GM21515 (cell line): ENCODE data around the gene RPS15.
A peak's percentile ranks its signal among the peaks of the same experiment; 100 is the strongest.

Experiments used
- ATAC-seq: cut with Tn5 transposase; IDR thresholded peaks from one replicate; pipeline ENCODE4 v1.9.1; 2021; ENCODE audit not compliant: unreplicated experiment

The RPS15 gene

DNA sequence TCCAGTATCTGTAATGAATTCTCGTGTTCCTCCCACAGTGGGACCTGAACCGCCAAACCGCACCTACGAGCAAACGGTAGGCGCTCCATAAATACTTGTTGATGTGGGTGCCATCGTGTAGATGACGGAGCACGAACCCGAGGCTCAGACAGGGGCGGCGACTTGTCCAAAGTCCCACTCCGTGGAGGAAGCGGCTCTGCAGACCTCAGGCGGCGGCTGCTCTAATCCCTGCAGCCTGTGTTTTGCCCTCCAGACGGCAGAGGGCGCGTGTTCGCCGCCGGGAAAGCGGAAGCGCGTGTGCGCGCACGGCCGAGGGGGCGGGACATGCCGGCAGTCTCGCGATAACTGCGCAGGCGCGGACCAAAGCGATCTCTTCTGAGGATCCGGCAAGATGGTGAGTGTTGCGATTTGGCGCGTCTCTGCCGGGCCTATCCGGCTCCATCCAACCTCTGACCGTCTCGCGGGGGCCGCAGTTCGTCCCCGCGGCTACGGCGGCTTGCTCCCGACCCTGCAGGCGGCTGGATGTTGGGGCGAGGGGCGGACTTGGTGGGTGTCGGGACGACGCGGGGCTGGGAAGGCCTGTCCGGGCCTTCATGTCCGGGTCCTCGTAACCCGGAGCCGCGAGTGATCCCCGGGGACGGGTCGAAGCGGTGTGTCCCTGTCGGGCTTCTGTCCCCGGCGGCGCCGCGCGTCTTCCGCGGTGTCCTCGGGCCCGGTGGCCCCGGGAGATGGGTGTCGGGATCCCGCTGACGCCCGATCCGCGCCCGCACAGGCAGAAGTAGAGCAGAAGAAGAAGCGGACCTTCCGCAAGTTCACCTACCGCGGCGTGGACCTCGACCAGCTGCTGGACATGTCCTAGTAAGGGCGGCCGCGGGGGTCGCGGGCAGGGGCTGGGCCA, at the start of gene RPS15:
TSS of gene RPS15 (plus strand) at position 362 of the 898 bp plus-strand sequence. CDS start at position 392, 30 bp downstream.
- peak; percentile 76 for ATAC-seq

DNA sequence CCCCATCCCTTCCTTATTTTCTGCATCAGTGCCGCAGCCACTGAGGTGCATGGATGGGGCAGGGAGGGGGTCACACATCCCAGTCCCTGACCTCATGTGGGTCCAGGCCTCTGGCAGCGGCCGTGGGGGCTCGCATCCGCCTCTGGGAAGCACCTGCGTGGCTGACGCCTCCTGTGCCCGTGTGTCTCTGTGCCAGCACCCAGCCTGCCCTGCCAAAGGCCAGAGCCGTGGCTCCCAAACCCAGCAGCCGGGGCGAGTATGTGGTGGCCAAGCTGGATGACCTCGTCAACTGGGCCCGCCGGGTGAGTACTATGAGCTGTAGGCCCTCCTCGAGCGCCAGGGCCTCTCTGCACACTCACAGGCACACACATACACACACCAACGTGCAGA, 49.6 kb upstream of the RPS15 start:
- no peak for ATAC-seq

DNA sequence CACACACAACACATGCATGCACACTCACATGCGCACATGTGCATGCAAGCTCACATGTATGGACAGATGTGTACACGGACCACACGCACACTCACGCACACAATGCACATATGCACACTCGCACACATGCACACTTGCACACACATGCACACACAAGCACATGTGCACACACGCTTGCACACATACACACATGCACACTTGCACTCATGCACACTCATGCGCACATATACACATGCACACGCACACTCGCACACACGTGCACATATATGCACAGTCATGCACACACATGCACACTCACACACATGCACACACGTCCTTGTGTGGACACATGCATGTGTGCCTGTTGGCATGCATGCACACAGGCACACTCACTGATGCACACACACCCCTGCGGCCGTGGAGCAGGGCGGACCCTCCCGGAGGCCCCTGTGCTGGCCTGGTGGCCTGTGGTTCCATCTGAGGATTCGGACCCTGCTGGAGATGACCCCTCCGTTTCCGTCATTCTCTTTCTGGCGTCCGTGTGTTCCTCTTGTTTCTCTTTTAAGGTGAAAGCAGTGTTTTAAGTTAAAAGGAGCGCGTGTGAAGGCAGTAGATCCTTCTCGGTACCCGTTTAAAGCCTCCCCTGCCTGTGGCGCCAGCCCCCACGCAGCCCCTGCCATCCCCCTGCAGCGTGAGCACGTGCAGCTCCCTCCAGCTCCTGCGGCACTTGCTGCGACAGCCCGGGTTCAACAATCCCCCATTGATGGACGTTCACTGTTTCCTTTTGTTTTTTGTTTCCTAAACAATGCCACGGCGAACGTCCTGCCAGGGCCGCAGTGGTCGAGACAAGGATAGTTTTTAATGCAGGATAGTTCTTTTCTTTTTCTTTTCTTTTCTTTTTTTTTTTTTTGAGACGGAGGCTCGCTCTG, 48.9 kb upstream of the RPS15 start:
- ATAC-seq = no peak

DNA sequence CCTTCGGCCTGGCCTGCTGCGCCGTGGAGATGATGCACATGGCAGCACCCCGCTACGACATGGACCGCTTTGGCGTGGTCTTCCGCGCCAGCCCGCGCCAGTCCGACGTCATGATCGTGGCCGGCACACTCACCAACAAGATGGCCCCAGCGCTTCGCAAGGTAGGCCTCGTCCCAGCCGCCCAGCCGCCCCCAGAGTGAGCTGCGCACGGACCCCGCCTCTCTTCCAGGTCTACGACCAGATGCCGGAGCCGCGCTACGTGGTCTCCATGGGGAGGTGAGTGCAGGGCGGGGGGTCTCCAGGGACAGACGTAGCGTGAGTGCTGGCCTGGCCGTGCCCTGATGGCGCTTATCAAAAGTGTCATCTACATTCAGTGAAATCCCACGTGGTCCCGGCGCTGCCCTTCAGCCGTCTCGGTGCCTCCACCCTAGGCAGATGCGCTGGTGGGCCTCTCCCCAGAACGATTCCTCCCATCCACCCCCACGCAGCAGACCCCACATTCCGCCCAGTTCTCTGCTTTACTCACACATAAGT, 47.2 kb upstream of the RPS15 start:
- ATAC-seq = no peak

DNA sequence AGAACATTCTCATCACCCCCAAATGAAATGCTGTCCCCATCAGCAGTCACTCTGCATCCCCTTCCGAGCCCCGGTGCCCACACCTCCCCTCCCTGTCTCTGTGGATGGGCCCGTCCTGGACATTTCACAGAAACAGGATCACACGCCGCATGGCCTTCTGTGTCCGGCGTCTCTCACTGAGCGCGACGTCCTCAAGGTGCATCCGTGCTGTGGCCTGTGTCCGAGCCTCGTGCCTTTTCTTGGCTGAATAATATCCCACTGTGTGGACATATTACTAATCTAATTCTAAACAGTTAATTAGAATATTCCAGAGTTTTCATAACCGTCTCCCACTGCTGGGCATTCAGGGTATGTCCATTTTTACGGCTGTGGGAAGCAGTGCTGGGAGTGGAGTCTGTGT, 45.8 kb upstream of the RPS15 start:
- ATAC-seq = no peak

DNA sequence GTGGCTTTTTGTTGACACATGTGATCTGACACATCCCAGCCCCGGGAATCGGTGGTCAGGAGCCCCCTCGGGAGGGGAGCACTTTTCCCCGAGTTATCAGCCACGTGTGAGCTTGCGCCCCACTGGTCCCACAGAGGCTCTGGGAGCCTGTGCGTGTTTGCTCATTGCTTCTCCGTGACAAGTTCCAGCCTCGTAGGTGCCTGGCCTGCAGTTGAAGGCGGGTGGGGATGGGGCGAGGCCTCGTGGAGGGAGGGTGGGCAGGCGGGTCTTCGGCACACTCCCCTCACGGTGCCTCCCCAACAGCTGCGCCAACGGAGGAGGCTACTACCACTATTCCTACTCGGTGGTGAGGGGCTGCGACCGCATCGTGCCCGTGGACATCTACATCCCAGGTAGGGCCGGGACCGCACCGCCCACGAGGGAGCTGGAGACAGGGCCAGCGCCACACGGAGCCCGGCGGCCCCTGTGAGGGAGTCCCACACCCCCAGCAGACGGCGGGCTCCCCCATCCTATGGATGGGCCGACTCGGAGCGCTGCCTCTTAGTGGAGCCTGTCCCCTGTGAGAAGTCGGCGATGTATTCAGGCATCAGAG, 45.2 kb upstream of the RPS15 start:
- ATAC-seq = no peak

DNA sequence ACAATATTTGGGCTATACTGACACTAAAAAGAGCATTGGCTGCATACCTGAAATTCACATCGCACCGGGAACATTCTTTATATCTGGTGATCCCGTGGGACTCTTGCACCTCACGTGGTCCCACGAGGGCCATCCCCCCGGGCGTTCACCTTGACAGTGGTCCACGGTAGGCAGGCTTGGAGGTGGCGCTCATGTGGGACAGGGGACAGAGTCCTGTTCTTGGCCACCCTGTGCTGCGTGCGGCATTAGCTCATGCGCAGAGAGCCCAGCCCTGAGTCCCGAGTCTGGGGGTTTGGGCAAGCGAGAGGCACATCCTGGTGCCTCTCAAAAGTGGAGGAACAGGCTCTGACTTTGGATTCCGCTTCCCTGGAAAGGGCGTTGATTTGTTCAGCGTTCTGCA, 44.4 kb upstream of the RPS15 start:
- ATAC-seq = no peak

DNA sequence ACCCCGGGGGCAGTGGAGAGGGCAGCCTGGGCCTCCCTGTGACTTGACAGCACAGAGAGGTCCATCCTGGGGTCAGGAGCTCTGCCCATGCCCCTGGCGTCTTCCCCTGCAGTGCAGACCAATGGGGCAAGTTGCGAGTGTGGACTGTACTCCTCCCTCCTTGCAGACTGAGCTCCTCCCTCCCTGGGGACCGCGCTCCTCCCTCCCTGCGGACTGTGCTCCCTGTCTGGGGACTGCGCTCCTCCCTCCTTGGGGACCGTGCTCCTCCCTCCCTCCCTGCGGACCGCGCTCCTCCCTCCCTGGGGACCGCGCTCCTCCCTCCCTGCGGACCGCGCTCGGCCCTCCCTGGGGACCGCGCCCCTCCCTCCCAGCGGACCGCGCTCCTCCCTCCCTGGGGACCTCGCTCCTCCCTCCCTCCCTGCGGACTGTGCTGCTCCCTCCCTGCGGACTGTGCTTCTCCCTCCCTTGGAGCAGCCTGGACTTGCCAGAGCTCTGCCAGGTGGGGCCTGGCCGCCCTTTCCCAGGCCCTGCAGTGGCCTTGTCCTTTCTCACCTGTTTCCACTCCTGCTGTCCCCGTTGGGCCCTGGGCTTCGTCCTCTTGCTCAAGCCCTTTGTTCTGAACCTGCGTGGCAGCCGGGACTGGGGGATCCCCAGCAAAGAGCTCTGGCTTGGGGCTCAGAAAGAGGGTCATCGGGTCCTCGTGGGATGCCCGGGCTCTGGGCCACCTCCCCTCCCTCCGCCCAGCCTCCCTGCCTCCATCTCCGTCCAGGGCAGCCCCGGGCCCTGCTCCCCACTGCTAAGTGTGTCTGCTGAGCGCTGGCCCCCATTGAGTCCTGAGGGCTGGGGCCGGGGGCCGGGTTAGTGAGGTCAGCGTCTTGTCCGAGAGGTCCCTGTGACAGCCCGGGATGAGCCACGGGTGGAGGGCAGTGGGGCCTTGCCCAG, 43.7 kb upstream of the RPS15 start:
- ATAC-seq = no peak

DNA sequence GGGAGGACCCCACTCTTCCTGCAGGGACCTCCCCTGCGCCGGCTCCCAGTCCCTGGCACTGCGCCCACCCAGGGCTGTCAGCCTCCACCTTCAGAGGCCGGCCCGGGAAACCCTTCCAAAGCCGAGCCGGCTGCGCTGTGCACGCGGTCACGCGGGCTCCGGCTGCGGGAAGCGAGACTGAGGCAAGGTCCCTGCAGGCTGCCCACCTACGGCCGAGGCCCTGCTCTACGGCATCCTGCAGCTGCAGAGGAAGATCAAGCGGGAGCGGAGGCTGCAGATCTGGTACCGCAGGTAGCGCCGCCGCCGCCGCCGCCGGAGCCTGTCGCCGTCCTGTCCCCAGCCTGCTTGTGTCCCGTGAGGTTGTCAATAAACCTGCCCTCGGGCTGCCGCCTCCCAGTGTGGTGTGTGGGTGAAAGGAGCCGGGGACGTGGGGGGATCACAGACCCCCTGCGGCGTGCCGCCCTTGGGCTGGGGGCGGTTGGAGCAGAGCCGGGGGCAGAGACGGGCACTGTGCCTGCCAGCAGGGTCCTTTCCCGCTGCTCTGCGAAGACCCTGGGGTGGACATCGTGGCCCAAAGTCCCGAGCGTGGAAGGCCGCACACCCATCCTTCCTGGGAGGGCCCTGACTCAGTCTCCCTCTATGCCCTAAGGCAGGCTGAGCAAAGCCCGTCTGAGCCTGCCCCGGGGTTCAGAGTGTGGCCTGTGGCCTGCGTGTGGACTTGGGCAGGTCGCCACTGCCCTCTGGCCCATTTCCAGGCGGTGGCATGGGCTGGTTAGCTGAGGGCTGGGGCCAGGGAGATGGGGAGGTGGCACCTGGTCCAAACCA, 42.8 kb upstream of the RPS15 start:
- no peak for ATAC-seq

DNA sequence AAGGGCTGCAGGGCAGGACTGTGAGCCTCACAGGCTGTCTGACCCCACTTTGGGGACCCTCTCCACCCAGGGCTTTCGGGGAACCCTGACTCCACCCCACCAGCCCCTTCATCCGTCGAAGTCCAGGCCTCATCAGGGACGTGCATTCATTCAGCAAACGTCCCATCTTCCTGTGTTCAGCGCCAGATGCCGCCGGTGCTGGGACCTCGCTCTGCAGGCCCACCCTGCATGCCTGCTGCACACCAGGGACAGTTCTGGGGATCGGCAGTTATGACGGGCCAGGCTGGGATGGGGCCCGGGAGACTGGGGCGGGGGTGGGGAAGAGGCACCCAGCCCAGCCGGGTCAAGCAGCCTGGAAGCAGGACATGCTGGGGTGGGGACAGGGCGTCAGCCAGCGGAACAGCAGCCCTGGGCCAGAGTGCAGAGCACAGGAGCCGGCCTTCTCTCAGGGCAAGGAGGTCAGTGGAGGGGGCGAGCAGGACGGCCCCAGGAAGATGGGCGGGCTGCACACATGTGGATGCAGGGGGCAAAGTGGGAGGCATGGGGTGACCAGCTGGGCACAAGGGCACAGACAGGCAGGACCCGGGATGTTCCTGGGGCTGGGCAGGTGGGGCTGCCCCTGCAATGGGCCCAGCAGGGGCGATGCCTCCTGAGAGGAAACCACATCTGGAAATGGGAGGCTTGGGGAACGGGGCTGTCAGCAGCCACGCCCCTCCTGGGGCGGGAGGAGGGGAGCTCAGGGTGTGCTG, 42.0 kb upstream of the RPS15 start:
- no peak for ATAC-seq

DNA sequence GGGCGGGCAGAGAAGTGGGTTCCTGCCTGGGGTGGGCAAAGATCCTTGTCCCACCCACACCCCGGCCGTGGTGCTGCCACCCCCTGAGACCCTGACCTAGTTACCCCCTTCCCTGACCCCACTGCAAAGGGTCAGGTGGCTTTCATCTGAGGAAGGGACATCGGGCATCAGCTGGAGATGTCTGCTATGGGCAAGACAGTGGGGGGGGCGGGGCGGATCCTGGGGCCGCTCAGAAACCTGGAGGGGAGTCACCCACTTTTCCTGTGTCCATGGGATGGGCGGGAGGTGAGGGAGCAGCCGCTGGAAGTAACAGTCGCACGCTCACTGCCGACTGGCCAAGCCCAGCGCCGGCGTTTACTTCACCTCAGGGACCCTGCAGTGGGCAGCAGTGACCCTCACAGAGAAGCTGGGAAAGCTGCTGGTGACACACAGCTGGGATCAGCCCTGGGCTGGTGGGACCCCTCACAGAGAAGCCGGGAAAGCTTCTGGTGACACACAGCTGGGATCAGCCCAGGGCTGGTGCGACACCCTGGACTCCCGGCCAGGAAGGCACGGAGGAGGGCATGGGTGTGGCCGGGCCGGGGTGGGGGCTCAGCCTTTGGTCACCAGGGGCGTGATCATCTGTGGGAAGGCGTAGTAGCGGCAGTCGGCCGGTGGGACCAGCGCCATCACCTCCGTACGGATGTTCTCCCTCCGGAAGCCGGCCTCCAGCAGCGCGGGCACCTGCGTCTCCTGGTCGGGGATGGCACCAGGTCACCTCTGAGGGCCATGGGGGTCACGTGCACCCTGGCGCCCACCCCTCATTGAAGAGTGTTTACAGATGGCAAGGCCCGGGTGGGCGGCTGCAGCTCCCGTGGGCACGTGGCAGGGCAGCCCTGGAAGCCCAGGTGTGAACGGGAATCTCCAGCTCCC, 41.2 kb upstream of the RPS15 start:
- ATAC-seq = no peak

DNA sequence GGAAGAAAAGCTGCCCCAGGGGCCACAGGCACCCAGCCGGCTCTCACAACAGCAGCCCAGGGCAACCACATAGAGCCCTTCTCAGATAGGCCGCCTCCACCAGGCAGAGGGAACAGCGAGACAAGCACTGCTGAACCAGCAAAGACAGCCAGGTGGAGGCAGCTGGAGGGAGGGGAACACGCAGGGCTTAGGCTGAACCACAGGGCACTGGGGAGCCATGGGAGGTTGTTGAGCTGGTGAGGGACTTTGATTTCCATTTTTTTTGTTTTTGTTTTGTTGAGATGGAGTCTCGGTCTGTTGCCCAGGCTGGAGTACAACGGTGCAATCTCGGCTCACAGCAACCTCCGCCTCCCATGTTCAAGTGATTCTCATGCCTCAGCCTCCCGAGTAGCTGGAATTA, 40.4 kb upstream of the RPS15 start:
- ATAC-seq = no peak

DNA sequence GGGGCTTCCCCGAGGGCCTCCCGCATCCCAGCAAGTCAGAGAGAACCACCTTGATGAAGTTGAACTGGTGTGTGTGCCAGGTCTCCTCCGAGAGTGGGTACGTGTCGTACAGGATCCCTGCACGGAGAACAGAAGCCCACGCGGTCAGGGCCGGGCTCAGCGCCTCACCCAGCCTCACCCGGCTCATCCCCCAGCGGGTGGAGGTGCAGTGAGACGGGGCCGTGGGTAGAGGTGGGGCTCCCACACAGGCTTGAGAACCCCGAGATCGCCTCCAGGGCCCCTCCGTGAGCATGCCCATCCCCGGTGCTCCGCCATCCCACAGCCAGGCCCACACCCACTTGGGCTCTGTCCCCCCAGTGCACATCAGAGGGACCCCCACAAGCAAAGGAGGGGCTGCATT, 39.1 kb upstream of the RPS15 start:
- ATAC-seq = no peak

DNA sequence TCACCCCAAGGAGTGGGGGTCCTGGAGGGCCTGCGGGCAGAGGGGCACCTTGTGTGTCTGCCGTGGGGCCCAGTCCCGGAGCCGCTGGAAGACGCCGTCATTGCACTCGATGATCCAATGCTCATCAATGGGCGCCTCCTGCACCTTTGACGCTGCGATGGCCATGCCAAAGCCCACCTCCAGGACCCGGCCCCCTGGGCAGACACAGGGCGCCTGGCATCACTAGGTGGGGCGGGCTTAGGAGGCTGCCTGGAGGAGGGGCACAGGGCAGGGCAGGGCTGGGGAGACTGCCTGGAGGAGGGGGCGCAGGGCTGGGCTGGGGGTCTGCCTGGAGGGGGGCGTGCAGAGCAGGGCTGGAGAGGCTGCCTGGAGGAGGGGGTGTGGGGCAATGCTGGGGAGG, 38.5 kb upstream of the RPS15 start:
- ATAC-seq = no peak

DNA sequence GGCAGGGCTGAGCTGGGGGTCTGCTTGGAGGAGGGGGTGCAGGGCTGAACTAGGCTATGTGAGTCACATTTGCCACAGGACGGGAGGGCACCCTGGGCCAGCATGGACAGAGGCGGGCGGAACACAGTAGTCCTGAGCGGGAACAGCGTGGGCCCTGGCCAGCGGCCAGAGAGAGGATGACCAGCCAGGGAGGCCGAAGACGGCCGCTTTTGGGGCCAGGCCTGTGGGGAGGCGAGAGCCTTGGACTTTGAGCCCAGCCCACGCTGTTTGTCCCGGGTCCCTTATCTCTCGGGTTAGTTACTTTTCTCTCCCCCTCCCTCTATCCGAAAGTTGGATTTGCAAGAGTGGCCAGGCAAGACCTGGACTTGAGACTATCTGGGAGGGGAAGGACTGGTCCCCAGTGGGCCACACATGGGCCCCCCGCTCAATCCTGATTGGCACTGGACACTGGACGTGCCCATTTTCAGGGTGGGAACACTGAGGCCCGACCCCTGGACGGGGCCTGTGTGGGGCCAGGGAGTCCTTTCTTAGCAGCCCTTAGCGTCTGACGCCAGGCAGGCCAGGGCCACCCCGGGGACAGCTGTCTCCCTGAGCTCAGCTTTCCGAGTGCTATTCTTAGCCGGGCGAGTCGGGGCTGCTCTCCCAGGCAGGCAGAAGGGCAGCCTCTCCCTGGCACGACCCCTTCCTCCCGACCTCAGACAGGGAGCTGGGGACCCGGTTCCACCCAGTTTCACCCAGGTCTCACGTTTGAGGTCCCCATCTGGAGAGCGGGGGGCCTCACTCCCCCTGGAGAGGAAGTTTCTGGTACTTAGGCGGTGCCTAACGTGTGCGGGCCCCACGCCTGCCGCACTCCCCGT, 37.7 kb upstream of the RPS15 start:
- no peak for ATAC-seq

DNA sequence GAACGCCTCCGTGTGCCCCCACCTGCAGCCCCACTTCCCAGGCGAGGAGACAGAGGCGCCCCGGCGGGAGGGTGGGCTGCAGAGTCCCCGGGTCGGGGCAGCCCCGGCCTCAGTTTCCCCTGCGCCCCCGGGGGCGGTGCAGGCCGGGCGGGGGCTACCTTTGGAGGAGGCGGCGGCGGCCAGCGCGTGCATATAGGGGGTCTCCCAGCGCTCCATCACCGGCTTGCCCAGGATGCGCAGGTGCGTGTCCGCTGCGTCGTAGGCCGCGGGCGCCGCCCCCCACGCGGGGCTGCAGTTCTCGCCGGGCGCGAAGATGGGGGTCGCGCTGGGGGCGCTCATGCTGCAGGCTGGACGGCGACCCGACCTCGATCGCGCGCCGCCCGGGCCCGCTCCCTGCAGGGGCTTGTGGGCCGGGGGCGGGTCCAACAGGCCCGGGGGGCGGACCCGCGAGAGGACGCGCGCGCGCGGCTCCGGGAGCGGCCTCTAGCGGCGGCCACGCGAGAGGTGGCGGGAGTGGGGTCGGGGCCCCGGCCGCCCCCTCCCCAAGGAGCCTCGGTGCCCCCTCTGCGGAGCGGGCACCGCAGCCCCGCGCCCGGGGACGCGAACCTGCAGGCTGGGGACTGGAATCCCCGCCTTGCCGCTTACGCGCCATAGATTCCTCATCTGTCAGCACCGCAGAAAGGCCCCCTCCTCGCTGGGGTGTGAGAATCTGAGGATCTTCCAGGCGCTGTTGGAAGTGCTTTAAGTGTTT, 36.9 kb upstream of the RPS15 start, which contains the start of gene GAMT:
TSS of gene GAMT (minus strand) at position 405 of the 751 bp plus-strand sequence. CDS start at position 339, 66 bp downstream.
- no peak for ATAC-seq
